Naive thymus-derived CD8-positive, alpha-beta T cell (primary cell): ENCODE results near the gene PCTP. TPM values are rescaled to one million over a fixed set of nuclear protein-coding genes. Genes with fewer than 3 reads are reported as not detected.
A peak's percentile ranks its signal among the peaks of the same experiment; 100 is the strongest.

Experiments
- ATAC-seq, 2 donors: fragments of 150-1000 bp; cut with Tn5 transposase in 1 of 2; sonication (Bioruptor Pico), chemical (Tn5 transposase) in 1 of 2; 1 replicate in 1 of 2; 2 replicates in 1 of 2; pipeline ENCODE4 v1.10.0; 2021; ENCODE audit warnings: mild to moderate bottlenecking in 2 of 2, moderate library complexity in 2 of 2
- POLR2A ChIA-PET: fragments of 350-600 bp; sonication (Branson Sonifier 250); formaldehyde crosslinking; loops from one replicate; lab custom pipeline; 2021; ENCODE audit warnings: antibody characterized with exemption; lab: Charles Lee
- DNase-seq, 10 donors: peaks; one replicate each; pipeline versions ENCODE4 v3.0.0 to v3.0.0-alpha.2; 2020 to 2022
- H3K27ac Mint-ChIP-seq, 10 donors: one replicate each; pipeline ENCODE4 v1.8.0; 2020 to 2022; ENCODE audit warnings: mild to moderate bottlenecking in 10 of 10, mixed read lengths in 10 of 10, moderate library complexity in 4 of 10, inconsistent platforms in 1 of 10
- H3K27me3 Mint-ChIP-seq, 5 donors: one replicate each; pipeline ENCODE4 v1.8.0; 2021 to 2022; ENCODE audit warnings: mixed read lengths in 5 of 5
- H3K36me3 Mint-ChIP-seq, 3 donors: one replicate each; pipeline ENCODE4 v1.8.0; 2020 to 2022; ENCODE audit warnings: mixed read lengths in 3 of 3, mild to moderate bottlenecking in 2 of 3, inconsistent platforms in 1 of 3
- H3K4me1 Mint-ChIP-seq, 4 donors: one replicate each; pipeline ENCODE4 v1.8.0; 2021 to 2022; ENCODE audit warnings: mixed read lengths in 4 of 4
- H3K4me3 Mint-ChIP-seq, 10 donors: one replicate each; pipeline ENCODE4 v1.8.0; 2020 to 2022; ENCODE audit warnings: mild to moderate bottlenecking in 10 of 10, mixed read lengths in 10 of 10, moderate library complexity in 6 of 10, inconsistent platforms in 1 of 10
- H3K9me3 Mint-ChIP-seq, 9 donors: one replicate each; pipeline ENCODE4 v1.8.0; 2020 to 2022; ENCODE audit warnings: mixed read lengths in 9 of 9, mild to moderate bottlenecking in 3 of 9, inconsistent platforms in 1 of 9, moderate library complexity in 1 of 9
- polyA plus RNA-seq, 3 donors: library from polyadenylated mRNA; unstranded; fragments of 300-500 nt; fragmentation: Illumina TruSeq; gene quantifications; one replicate each; pipeline ENCODE4 v1.2.3, GENCODE V29; 2021
- total RNA-seq, 8 experiments: library from RNA in 2 of 8; stranded (reverse) in 2 of 8; gene quantifications; one replicate each; pipeline ENCODE4 v1.2.3 and lab custom pipeline; 2021 to 2026

PCTP gene
- total and polyA plus RNA-seq, 5 experiments from 2014 or later = 1.8 to 3.7 (median 2.7) TPM

DNA sequence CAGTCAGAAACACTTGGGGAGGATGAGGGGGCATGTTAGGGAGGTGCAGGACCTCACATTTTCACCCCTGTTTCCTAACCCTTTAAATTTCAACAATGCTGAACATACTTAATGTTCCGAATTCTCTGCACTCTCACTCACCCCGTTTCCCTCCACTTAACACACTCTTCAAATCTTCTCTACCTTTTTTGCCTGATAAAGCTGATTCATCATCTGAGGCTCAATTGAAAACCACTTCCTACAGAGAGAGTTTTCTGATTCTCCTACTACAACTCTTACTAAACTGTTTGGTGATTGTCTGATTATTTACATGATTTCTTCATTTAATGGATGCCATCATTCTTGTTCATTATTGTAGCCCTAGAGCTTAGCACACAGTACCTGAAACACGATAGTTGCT lies 42.4 kb downstream of the PCTP start:
- POLR2A ChIA-PET = no interaction called here
- no peaks in the 10 kb centered on the region for H3K4me1 Mint-ChIP-seq
- H3K27me3 Mint-ChIP-seq = peaks cover 0 to 16% (median 5%) of the 10 kb centered on the region in 5 donors
- no peak overlapping the region for H3K4me3 Mint-ChIP-seq
- DNase-seq (no peak), ATAC-seq (no peak)
- peaks cover 0 to 15% (median 9%) of the 10 kb centered on the region in 9 donors for H3K9me3 Mint-ChIP-seq
- peaks cover 0 to 4% (median 3%) of the 10 kb centered on the region in 3 donors for H3K36me3 Mint-ChIP-seq
- no peak overlapping the region for H3K27ac Mint-ChIP-seq

DNA sequence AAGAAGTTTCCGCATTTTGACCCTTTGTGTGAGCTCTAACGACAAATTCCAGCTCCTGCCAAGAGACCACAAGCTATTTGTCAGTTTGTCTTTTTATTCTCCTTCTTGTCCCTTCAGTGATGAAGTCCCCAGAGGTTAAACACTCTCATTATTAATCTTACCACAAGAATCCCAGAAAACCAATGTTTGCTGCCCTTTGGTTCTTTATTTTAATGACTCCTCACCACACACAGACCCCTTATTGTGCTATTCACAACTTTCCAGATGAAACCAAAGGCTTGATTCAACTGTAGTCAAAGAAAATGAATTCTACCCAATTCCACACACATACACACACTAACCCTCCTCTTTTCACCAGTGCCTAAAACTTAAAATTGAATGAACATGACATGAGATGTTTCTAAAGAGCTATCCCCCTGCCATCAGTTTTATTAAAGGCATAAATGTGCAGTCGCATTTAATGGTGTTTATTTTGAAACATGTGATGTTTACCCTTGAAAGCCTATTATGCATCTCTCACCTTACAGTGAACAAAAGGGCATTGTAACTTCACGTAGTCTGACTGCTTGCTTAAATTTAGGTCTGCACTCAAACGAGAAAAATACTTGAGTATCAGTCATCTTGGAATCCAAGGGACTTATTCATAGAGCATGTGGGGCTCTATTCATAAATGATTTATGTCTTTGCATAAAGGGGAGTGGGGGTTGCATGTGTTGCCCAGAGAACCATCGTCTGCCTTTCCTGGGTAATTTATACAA lies 44.1 kb downstream of the PCTP start:
- no peak overlapping the region for H3K27ac Mint-ChIP-seq
- peaks cover 0 to 9% (median 4%) of the 10 kb centered on the region in 5 donors for H3K27me3 Mint-ChIP-seq
- no peaks in the 10 kb centered on the region for H3K4me1 Mint-ChIP-seq
- H3K9me3 Mint-ChIP-seq = peaks cover 0 to 26% (median 15%) of the 10 kb centered on the region in 9 donors
- H3K36me3 Mint-ChIP-seq = peaks cover 0 to 5% (median 0%) of the 10 kb centered on the region in 3 donors
- DNase-seq = no peak
- POLR2A ChIA-PET = no interaction called here
- no peak overlapping the region for H3K4me3 Mint-ChIP-seq
- ATAC-seq = no peak

DNA sequence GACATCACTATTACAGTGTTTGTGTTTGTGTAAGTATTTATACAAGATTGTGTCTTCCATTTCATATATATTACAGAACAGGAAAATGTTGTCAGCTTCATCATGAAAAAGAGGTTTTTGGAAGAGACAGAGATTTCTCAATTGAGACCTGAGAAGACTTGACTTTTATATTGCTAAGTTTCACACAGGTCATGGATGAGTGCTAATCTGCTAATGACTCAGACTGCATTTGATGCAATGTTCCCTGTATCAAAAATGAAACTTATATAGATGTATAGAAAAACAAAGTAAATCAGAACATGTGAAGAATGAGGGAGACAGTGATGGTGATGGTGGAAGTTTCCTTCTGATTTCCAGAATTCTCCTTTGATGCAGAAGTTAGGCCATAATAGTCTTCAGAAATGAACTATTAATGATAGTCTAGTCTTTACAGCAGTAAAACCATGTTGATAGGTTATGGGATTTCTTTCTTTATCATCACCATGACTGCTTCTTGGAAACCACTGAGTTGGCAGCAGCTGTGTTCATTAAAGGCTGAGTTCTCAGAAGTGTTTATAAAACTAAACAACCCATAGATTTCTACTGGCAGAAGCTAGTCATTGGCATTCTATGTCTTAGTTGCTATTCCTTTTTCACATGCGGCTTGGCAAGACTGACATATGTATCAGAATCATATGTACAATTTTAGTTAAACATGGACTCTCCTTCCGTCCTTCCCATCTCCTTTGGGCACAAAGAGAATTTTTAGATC lies 56.1 kb downstream of the PCTP start:
- no peaks in the 10 kb centered on the region for H3K4me1 Mint-ChIP-seq
- POLR2A ChIA-PET = no interaction called here
- DNase-seq = no peak
- H3K36me3 Mint-ChIP-seq = peaks cover 0 to 6% (median 3%) of the 10 kb centered on the region in 3 donors
- peaks cover 0 to 30% (median 8%) of the 10 kb centered on the region in 9 donors for H3K9me3 Mint-ChIP-seq
- H3K27ac Mint-ChIP-seq = no peak overlapping the region
- ATAC-seq = no peak
- peaks cover 2 to 10% (median 4%) of the 10 kb centered on the region in 5 donors for H3K27me3 Mint-ChIP-seq
- no peak overlapping the region for H3K4me3 Mint-ChIP-seq

DNA sequence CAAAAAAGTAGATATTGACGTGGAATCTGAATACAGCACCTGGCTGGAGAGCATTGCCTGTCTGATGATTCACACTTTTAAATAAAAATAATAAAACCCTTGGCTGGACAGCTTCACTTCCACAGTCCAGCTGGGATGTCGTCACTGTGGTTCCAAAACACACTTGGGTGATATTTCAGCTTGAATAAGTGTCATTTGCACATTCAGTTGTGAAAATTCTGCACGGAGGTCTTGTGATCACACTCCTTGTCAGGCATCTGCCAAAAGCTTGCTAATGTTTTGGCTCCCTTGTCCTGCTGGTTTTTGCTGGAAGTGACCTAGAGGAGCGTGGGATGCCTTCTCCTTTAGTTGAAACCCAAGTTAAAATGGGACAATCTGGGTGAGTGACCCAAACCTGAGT lies 60.7 kb downstream of the PCTP start:
- H3K4me3 Mint-ChIP-seq = no peak overlapping the region
- H3K27me3 Mint-ChIP-seq = peaks cover 5 to 34% (median 8%) of the 10 kb centered on the region in 5 donors
- H3K36me3 Mint-ChIP-seq = no peaks in the 10 kb centered on the region
- peaks cover 0 to 4% (median 0%) of the 10 kb centered on the region in 9 donors for H3K9me3 Mint-ChIP-seq
- H3K27ac Mint-ChIP-seq = no peak overlapping the region
- POLR2A ChIA-PET = no interaction called here
- no peak for ATAC-seq
- no peak for DNase-seq
- H3K4me1 Mint-ChIP-seq = no peaks in the 10 kb centered on the region

DNA sequence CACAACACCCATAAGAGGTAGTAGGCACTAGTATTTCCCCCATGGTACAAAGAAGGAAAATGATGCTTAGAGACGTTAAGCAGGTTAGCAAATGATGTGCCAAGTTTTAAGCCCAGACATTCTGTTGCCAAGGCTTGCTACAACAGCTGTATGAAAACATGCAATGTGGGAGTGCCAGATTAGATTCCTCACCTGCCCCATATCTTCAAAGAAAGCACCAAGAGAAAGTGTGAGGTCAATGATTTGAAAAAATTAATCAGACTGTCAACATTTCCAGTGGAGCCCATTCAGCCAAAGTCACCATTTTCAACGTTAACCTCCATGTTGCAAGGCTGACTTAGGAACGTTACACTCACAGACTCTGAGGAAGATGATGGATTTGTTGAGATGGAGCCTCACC lies 61.5 kb downstream of the PCTP start:
- DNase-seq (no peak), ATAC-seq (no peak)
- no peak overlapping the region for H3K4me3 Mint-ChIP-seq
- POLR2A ChIA-PET = no interaction called here
- H3K27ac Mint-ChIP-seq = no peak overlapping the region
- H3K9me3 Mint-ChIP-seq = peaks cover 0 to 3% (median 0%) of the 10 kb centered on the region in 9 donors
- H3K4me1 Mint-ChIP-seq = no peaks in the 10 kb centered on the region
- no peaks in the 10 kb centered on the region for H3K36me3 Mint-ChIP-seq
- peaks cover 5 to 39% (median 8%) of the 10 kb centered on the region in 5 donors for H3K27me3 Mint-ChIP-seq

DNA sequence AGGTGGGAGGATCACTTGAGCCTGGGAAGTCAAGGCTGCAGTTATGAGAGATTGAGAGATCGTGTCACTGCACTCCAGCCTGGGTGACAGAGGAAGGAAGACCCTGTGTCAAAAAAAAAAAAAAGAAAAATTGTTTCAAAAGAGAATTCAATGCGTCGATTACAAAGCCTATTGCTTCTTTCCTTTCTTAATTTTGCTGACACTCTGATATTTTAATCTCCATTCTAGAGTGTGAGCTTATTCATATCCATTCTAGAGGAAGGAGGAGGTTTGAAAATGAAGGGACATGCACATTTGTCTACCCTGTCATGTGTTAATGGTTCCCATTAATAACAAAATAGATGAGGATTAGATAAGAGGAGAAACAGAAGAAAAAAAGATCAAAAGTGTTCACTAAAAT lies 63.1 kb downstream of the PCTP start:
- H3K9me3 Mint-ChIP-seq = peaks cover 0 to 2% (median 0%) of the 10 kb centered on the region in 9 donors
- ATAC-seq (no peak), DNase-seq (no peak)
- POLR2A ChIA-PET = no interaction called here
- peaks cover 0 to 9% (median 4%) of the 10 kb centered on the region in 4 donors for H3K4me1 Mint-ChIP-seq
- H3K27me3 Mint-ChIP-seq = peaks cover 9 to 46% (median 12%) of the 10 kb centered on the region in 5 donors
- no peak overlapping the region for H3K4me3 Mint-ChIP-seq
- peak overlapping the region in 1 of 10 donors; percentile 46 for H3K27ac Mint-ChIP-seq
- no peaks in the 10 kb centered on the region for H3K36me3 Mint-ChIP-seq

DNA sequence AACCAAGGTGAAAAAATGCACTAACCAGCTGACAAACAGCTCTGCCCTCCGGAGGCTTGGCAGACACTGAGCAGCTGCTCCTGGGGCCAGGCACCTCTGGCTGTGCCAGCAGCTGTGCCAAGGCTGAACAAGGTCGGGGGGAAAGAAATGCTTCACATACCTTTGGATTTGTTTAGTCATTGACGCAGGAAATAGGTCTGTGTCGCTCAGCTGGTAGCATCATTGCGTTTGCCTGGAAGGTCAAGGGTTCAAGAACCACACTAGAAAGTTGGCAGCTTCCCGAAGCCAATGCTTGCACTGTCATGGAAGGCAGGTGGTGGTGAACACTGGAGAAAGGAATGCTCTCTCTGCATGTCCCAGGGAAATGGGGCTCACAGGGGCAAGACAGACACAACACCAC lies 63.5 kb downstream of the PCTP start:
- no peak overlapping the region for H3K27ac Mint-ChIP-seq
- H3K36me3 Mint-ChIP-seq = no peaks in the 10 kb centered on the region
- POLR2A ChIA-PET = no interaction called here
- no peak overlapping the region for H3K4me3 Mint-ChIP-seq
- H3K9me3 Mint-ChIP-seq = peaks cover 0 to 2% (median 0%) of the 10 kb centered on the region in 9 donors
- no peak for DNase-seq
- ATAC-seq = no peak
- peaks cover 9 to 46% (median 12%) of the 10 kb centered on the region in 5 donors for H3K27me3 Mint-ChIP-seq
- H3K4me1 Mint-ChIP-seq = peaks cover 0 to 9% (median 4%) of the 10 kb centered on the region in 4 donors

DNA sequence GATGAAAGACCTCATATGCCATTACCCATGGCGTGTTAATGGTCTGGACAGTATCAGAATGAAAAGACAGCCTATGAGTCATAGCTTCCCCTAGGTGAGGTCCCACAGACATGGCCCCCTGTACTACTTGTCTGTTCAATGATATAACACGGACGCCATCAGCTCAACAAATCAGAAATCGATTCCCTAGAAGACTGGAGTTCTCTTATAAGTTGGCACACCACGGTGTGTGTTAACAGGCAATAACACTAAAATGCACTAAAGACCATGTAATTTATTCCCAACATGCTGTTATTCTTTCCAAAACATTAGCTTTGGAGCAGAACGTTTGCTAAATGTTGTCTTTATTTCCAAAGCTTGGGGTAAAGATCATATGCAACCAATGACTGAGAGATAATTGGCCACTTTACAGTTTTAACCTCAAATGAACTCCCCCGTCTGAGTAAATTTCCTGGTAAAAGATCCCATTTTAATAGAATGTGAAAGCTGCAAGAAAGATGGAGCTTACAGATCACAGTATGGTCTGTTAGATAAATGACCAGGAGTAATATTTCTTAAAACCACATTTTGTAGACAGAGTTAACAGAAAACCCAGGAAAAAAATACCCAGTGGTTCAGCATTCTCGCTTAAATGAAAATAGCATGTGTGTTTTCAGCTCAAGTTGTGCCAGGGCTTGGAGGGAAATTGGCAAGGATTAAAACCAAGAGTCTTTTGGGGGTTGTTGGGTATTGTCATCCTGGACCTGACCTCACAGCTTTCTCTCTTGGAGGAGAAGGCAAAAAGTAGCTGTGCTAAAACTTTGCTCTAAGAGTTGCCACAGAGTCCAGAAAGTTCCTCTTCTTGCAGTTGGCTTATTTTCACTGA lies 65.9 kb downstream of the PCTP start:
- POLR2A ChIA-PET = no interaction called here
- Mint-ChIP-seq H3K36me3 (peaks cover 0 to 6% (median 5%) of the 10 kb centered on the region in 3 donors), H3K27ac (no peak overlapping the region), H3K27me3 (peaks cover 9 to 46% (median 12%) of the 10 kb centered on the region in 5 donors), H3K4me3 (no peak overlapping the region), H3K9me3 (peaks cover 0 to 11% (median 5%) of the 10 kb centered on the region in 9 donors), H3K4me1 (peaks cover 0 to 9% (median 4%) of the 10 kb centered on the region in 4 donors)
- no peak for DNase-seq
- ATAC-seq = no peak

DNA sequence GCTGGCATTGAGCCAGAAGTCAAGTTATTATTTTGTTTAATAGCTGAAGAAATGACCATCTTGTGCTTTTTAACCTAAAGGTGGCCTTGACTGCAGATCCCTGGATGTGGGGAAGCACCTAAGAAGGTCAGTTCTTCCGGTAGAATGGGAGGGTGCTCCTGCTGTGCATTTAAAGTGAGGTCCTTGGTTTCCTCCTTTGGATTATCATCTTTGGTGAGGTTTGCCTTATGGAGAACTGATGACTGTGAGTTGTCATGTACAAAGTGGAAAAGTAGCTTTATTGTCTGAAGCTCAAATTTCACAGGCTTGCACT lies 66.5 kb downstream of the PCTP start:
- POLR2A ChIA-PET = no interaction called here
- no peak overlapping the region for H3K27ac Mint-ChIP-seq
- H3K27me3 Mint-ChIP-seq = peaks cover 7 to 44% (median 12%) of the 10 kb centered on the region in 5 donors
- peaks cover 0 to 11% (median 5%) of the 10 kb centered on the region in 9 donors for H3K9me3 Mint-ChIP-seq
- peaks cover 0 to 6% (median 5%) of the 10 kb centered on the region in 3 donors for H3K36me3 Mint-ChIP-seq
- no peak overlapping the region for H3K4me3 Mint-ChIP-seq
- no peak for DNase-seq
- H3K4me1 Mint-ChIP-seq = peaks cover 0 to 9% (median 4%) of the 10 kb centered on the region in 4 donors
- ATAC-seq = no peak

DNA sequence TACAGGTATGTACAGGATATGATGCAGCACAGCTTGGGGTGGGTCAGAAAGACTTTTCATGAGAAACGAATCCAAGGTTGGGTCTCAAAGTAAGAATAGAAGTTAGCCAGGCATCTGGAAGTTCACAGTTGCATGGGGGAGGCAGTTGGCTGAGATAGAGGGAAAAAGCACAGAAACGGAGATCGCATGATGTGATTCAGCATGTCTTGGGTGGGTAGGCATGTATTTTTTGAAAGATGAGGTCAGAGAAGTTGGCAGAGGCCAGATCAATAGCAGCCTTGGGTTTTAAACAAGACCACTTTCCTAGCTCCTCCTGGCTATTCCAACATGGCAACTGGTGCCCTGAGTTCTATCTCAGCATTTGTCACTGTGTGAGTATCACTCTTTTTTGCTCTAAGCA lies 67.2 kb downstream of the PCTP start:
- Mint-ChIP-seq H3K36me3 (peaks cover 0 to 6% (median 5%) of the 10 kb centered on the region in 3 donors), H3K4me1 (peaks cover 0 to 9% (median 4%) of the 10 kb centered on the region in 4 donors), H3K4me3 (no peak overlapping the region), H3K9me3 (peaks cover 0 to 11% (median 5%) of the 10 kb centered on the region in 9 donors), H3K27me3 (peaks cover 5 to 37% (median 10%) of the 10 kb centered on the region in 5 donors), H3K27ac (peak overlapping the region in 1 of 10 donors; percentile 9)
- ATAC-seq (no peak), DNase-seq (no peak)
- POLR2A ChIA-PET = no interaction called here

DNA sequence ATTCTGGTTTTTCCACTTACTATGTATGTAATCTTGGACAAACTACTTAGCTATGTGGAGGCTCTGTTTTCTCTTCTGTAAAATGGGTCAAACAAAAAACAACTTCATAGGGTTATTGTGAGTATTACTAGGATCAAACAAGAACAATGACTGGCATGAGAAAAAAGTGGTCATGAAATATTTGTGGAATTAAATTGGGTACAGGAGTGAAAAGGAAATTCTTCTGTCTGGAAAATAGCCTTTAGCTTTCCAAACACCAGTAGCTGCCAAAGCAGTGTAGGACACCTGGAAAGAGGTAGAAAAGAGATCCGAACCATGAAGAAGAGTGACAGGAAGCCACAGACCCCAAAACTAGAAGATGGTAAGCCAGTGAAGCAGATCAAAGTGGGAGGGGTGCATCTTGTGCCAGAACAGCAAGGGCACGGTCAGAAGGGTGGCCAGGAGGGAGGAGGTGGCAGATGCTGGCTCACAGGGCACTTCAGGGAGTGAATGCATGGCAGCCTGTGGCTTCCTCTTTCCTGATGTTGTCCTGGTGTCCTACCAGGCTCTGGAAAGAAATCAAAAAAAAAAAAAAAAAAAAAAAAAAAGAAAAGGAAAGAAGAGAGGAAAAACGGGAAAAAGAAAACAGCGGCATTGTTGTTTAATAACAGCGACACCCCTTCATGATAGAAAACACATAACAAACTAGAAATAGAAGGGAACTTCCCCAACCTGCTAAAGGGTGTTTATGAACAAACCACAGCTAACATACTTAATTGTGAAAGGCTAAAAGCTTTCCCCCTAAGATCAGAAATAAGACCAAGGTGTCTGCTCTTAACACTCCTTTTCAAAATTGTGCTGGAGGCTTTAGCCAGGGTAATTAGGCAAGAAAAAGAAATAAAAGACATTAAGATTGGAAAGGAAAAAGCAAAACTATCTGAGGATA lies 67.9 kb downstream of the PCTP start:
- peaks cover 0 to 6% (median 5%) of the 10 kb centered on the region in 3 donors for H3K36me3 Mint-ChIP-seq
- peaks cover 0 to 11% (median 5%) of the 10 kb centered on the region in 9 donors for H3K9me3 Mint-ChIP-seq
- POLR2A ChIA-PET = no interaction called here
- ATAC-seq (no peak), DNase-seq (no peak)
- no peak overlapping the region for H3K4me3 Mint-ChIP-seq
- peaks cover 3 to 30% (median 8%) of the 10 kb centered on the region in 5 donors for H3K27me3 Mint-ChIP-seq
- peak overlapping the region in 1 of 10 donors; percentile 10 for H3K27ac Mint-ChIP-seq
- peaks cover 0 to 9% (median 4%) of the 10 kb centered on the region in 4 donors for H3K4me1 Mint-ChIP-seq
